HEK293T (cell line): ENCODE results near the gene PTPN13.
A peak's percentile ranks its signal among the peaks of the same experiment; 100 is the strongest.

ENCODE experiments used
- CTCF ChIA-PET: fragments of 350-600 bp; formaldehyde crosslinking; extraction: SDS; loops from one replicate; lab custom pipeline; 2021; ENCODE audit warnings: antibody characterized with exemption, inconsistent platforms; lab: Yijun Ruan, JAX
- POLR2A ChIA-PET: fragments of 350-600 bp; formaldehyde crosslinking; extraction: SDS; loops from one replicate; lab custom pipeline; 2020; ENCODE audit warnings: antibody characterized with exemption, inconsistent platforms; lab: Yijun Ruan, JAX
- DNase-seq: peaks from one replicate; pipeline ENCODE4 v3.0.0; 2012; ENCODE audit warnings: mixed read lengths; ENCODE audit errors: extremely low spot score
- ARNT ChIP-seq: fragments of 450-650 bp; IDR thresholded peaks from 2 replicates; pipeline ENCODE4 v1.6.1; 2017; ENCODE audit warnings: mild to moderate bottlenecking
- BHLHE40 ChIP-seq: fragments of 450-650 bp; IDR thresholded peaks from 2 replicates; pipeline ENCODE4 v1.6.1; 2016; ENCODE audit warnings: mild to moderate bottlenecking, moderate library complexity, borderline replicate concordance
- CTBP1 ChIP-seq: fragments of 450-650 bp; IDR thresholded peaks from 2 replicates; pipeline ENCODE4 v1.6.1; 2016; ENCODE audit warnings: borderline replicate concordance
- ELF4 ChIP-seq: fragments of 450-650 bp; IDR thresholded peaks from 2 replicates; pipeline ENCODE4 v1.6.1; 2017; ENCODE audit warnings: antibody characterized with exemption
- FOXA1 ChIP-seq: fragments of 450-650 bp; IDR thresholded peaks from 2 replicates; pipeline ENCODE4 v1.6.1; 2016; ENCODE audit warnings: mild to moderate bottlenecking
- FOXK2 ChIP-seq: fragments of 450-650 bp; IDR thresholded peaks from 2 replicates; pipeline ENCODE4 v1.6.1; 2016; ENCODE audit warnings: mild to moderate bottlenecking
- FOXM1 ChIP-seq: fragments of 450-650 bp; IDR thresholded peaks from 2 replicates; pipeline ENCODE4 v1.6.1; 2017; ENCODE audit warnings: mild to moderate bottlenecking, borderline replicate concordance
- HDGF ChIP-seq: fragments of 450-650 bp; IDR thresholded peaks from 2 replicates; pipeline ENCODE4 v1.6.1; 2017; ENCODE audit warnings: antibody characterized with exemption, borderline replicate concordance
- L3MBTL2 ChIP-seq: fragments of 450-650 bp; conservative IDR thresholded peaks from 2 replicates; pipeline ENCODE4 v1.6.1; 2016; ENCODE audit warnings: mild to moderate bottlenecking
- LEF1 ChIP-seq: fragments of 450-650 bp; IDR thresholded peaks from 2 replicates; pipeline ENCODE4 v1.6.1; 2017; ENCODE audit warnings: mild to moderate bottlenecking, borderline replicate concordance
- NFRKB ChIP-seq: fragments of 450-650 bp; IDR thresholded peaks from 2 replicates; pipeline ENCODE4 v1.6.1; 2016; ENCODE audit warnings: mild to moderate bottlenecking, moderate library complexity
- PKNOX1 ChIP-seq: fragments of 450-650 bp; IDR thresholded peaks from 2 replicates; pipeline ENCODE4 v1.6.1; 2016
- SP1 ChIP-seq: fragments of 450-650 bp; IDR thresholded peaks from 2 replicates; pipeline ENCODE4 v1.6.1; 2017
- SUZ12 ChIP-seq: fragments of 450-650 bp; IDR thresholded peaks from 2 replicates; pipeline ENCODE4 v1.6.1; 2016; ENCODE audit warnings: mild to moderate bottlenecking
- TARDBP ChIP-seq: fragments of 450-650 bp; IDR thresholded peaks from 2 replicates; pipeline ENCODE4 v1.6.1; 2016
- ZNF384 ChIP-seq: fragments of 450-650 bp; IDR thresholded peaks from 2 replicates; pipeline ENCODE4 v1.6.1; 2016

The PTPN13 gene

GRCh38 chr4:86593688-86594558, at the start of gene PTPN13:
TSS of gene PTPN13 (plus strand) at chr4:86594315. CDS start at chr4:86635257, 40,942 bp downstream.
- peak; percentile 96 for DNase-seq
- TF ChIP-seq L3MBTL2: peak; percentile 58; the same call in 1 of the 2 replicates
- TF ChIP-seq PKNOX1: peak; percentile 99
- no peak for TF ChIP-seq CTBP1
- CTCF ChIA-PET: interaction anchor here (1.0 to 1.6 kb wide), 2 partner anchors 94 to 97 kb away, joined by 7 read pairs; no protein-coding TSS in a partner anchor
- POLR2A ChIA-PET: interaction anchor here (0.6 to 2.6 kb wide), 26 partner anchors 9 to 346 kb away, joined by 3 to 15 read pairs (median 4); partner anchors contain the start of gene C4orf36

- no peak for DNase-seq
- ChIA-PET CTCF (no interaction called here), POLR2A (no interaction called here)
- TF ChIP-seq BHLHE40 (no peak), SP1 (no peak), ARNT (no peak), HDGF (no peak), FOXK2 (no peak), SUZ12 (no peak), FOXM1 (no peak), FOXA1 (no peak), NFRKB (no peak), PKNOX1 (no peak), L3MBTL2 (no peak), ZNF384 (no peak), TARDBP (no peak), ELF4 (no peak), LEF1 (no peak), CTBP1 (no peak)
Observed at GRCh38 chr4:86547140-86547539, 47.0 kb upstream of the PTPN13 start.

GRCh38 chr4:86549163-86549788, 44.8 kb upstream of the PTPN13 start:
- ChIA-PET CTCF (no interaction called here), POLR2A (no interaction called here)
- no peak for DNase-seq
- TF ChIP-seq TARDBP: no peak
- TF ChIP-seq ELF4: no peak
- TF ChIP-seq SUZ12: no peak
- no peak for TF ChIP-seq BHLHE40

- ChIA-PET CTCF (no interaction called here), POLR2A (no interaction called here)
- DNase-seq: no peak
- TF ChIP-seq ZNF384 (no peak), NFRKB (no peak), CTBP1 (no peak)
Observed at GRCh38 chr4:86551387-86551786, 42.7 kb upstream of the PTPN13 start.

GRCh38 chr4:86554646-86555045, 39.5 kb upstream of the PTPN13 start:
- CTCF ChIA-PET: interaction anchor here (1.8 kb wide), 1 partner anchor 12 kb away, joined by 7 read pairs; no protein-coding TSS in a partner anchor
- no peak for DNase-seq
- TF ChIP-seq BHLHE40 (no peak), SP1 (no peak), LEF1 (no peak), SUZ12 (no peak), ARNT (no peak), FOXA1 (no peak), NFRKB (no peak), HDGF (no peak), FOXM1 (no peak), CTBP1 (no peak)

GRCh38 chr4:86556791-86557415, 37.2 kb upstream of the PTPN13 start:
- 0 out of 2 replicates have a peak, but pooled peaks have one; percentile 36 for TF ChIP-seq CTBP1
- no peak for TF ChIP-seq SUZ12
- TF ChIP-seq L3MBTL2: no peak
- TF ChIP-seq SP1: no peak
- no peak for TF ChIP-seq TARDBP
- peak; percentile 54 for TF ChIP-seq PKNOX1
- no peak for TF ChIP-seq NFRKB
- peak; percentile 38; the same call in 1 of the 2 replicates for TF ChIP-seq ELF4
- ChIA-PET CTCF (no interaction called here), POLR2A (no interaction called here)
- DNase-seq: no peak

More at GRCh38 chr4:86554646-86555045, 39.5 kb upstream of the PTPN13 start:
- POLR2A ChIA-PET: no interaction called here
